ENCODE data around the gene TMEM187.
A peak's percentile ranks its signal among the peaks of the same experiment; 100 is the strongest.

The TMEM187 gene

GRCh38 chrX:154004315-154004714, 31.8 kb downstream of the TMEM187 start:
- no peak for DNase-seq (ENCODE audit: low read depth in 1 of 2, low spot score in 1 of 2)
- no peaks in the 10 kb centered on the region for H3K27me3 ChIP-seq (ENCODE audit: insufficient read depth, poor library complexity, severe bottlenecking)
- H3K27ac ChIP-seq (replicated peaks) = peak overlapping the region; percentile 94
- TF ChIP-seq REST (IDR thresholded peaks at IDR 0.05; ENCODE audit: insufficient replicate concordance, low read depth) = no peak
- TF ChIP-seq GABPA (IDR thresholded peaks at IDR 0.05; ENCODE audit: low read depth) = no peak
- no peak for TF ChIP-seq CTCF (IDR thresholded peaks at IDR 0.05; ENCODE audit: insufficient read depth, low read length)
- TF ChIP-seq POLR2AphosphoS5 (IDR thresholded peaks at IDR 0.05; ENCODE audit: low read depth) = no peak
- no peak for TF ChIP-seq SPI1 (IDR thresholded peaks at IDR 0.05; ENCODE audit: borderline replicate concordance, low read depth)
- no peak overlapping the region for H3K4me3 ChIP-seq (replicated peaks; ENCODE audit: insufficient read depth, low read length)

GRCh38 chrX:154006947-154007346, 34.4 kb downstream of the TMEM187 start:
- H3K27ac ChIP-seq (replicated peaks) = no peak overlapping the region
- DNase-seq (ENCODE audit: low read depth in 1 of 2, low spot score in 1 of 2) = no peak
- TF ChIP-seq POLR2AphosphoS5 (IDR thresholded peaks at IDR 0.05; ENCODE audit: low read depth) (no peak), REST (IDR thresholded peaks at IDR 0.05; ENCODE audit: insufficient replicate concordance, low read depth) (no peak)
- H3K4me3 ChIP-seq (replicated peaks; ENCODE audit: insufficient read depth, low read length) = no peak overlapping the region
- no peaks in the 10 kb centered on the region for H3K27me3 ChIP-seq (ENCODE audit: insufficient read depth, poor library complexity, severe bottlenecking)

- Histone ChIP-seq H3K27ac (replicated peaks) (peak overlapping the region; percentile 36), H3K27me3 (ENCODE audit: insufficient read depth, poor library complexity, severe bottlenecking) (no peaks in the 10 kb centered on the region), H3K4me3 (replicated peaks; ENCODE audit: insufficient read depth, low read length) (no peak overlapping the region)
- TF ChIP-seq POLR2AphosphoS5 (IDR thresholded peaks at IDR 0.05; ENCODE audit: low read depth) (no peak), GABPA (IDR thresholded peaks at IDR 0.05; ENCODE audit: low read depth) (no peak), SPI1 (IDR thresholded peaks at IDR 0.05; ENCODE audit: borderline replicate concordance, low read depth) (no peak), CTCF (IDR thresholded peaks at IDR 0.05; ENCODE audit: insufficient read depth, low read length) (no peak), REST (IDR thresholded peaks at IDR 0.05; ENCODE audit: insufficient replicate concordance, low read depth) (no peak)
- no peak for DNase-seq (ENCODE audit: low read depth in 1 of 2, low spot score in 1 of 2)
Measured at GRCh38 chrX:154008521-154008920, 36.0 kb downstream of the TMEM187 start.

Data from HL-60 (cell line).